Cardiac atrium fibroblast (primary cell): ENCODE data around the gene ADSL. TPM values are rescaled to one million over a fixed set of nuclear protein-coding genes. Genes with fewer than 3 reads are reported as not detected.

Experiments used
- total RNA-seq: library from RNA; depleted of rRNA; stranded (reverse); fragments of >200 nt; gene quantifications from 2 replicates; pipeline ENCODE4 v1.2.3, GENCODE V29; 2015

Gene ADSL
- total RNA-seq: 114 and 118 TPM in 2 replicates

GRCh38 chr22:40346185-40347118 is at the start of gene ADSL:
Gene ADSL (plus strand): TSS chr22:40346500. CDS start chr22:40346559, 59 bp downstream.

Other genes with a start within 250 kb of the ADSL start
- 6.5 and 13.6 TPM in 2 replicates for gene TNRC6B, start 168.6 kb upstream of the ADSL start, total RNA-seq
- gene SGSM3, start 24.1 kb downstream of the ADSL start, total RNA-seq: 20.6 and 34.7 TPM in 2 replicates